Keratinocyte (primary cell): ENCODE results near the gene USH2A.

ENCODE experiments used
- CTCF ChIP-seq, 3 experiments: IDR thresholded peaks in 1 of 3; conservative IDR thresholded peaks in 1 of 3; optimal IDR thresholded peaks in 1 of 3; 2 replicates in 2 of 3; 3 replicates in 1 of 3; pipeline versions ENCODE3 to v1.5.1; 2011; ENCODE audit warnings: low read length in 3 of 3, mild to moderate bottlenecking in 3 of 3, moderate library complexity in 2 of 3, control low read depth in 1 of 3, inconsistent platforms in 1 of 3; ENCODE audit not compliant: insufficient read depth in 2 of 3; ENCODE audit errors: extremely low read depth in 1 of 3
- EZH2 ChIP-seq: IDR thresholded peaks from one replicate; pipeline ENCODE4 v1.6.1; 2012; ENCODE audit warnings: inconsistent platforms, mild to moderate bottlenecking, low read length, moderate library complexity

GRCh38 chr1:215844777-215845176 is 578.5 kb downstream of the USH2A start:
- TF ChIP-seq EZH2 (no peak), CTCF (optimal IDR thresholded peaks at IDR 0.05 in 1 of 3, IDR thresholded peaks at IDR 0.05 in 1 of 3, conservative IDR thresholded peaks at IDR 0.05 in 1 of 3; ENCODE audit: extremely low read depth in 1 of 3, insufficient read depth in 2 of 3, low read length in 3 of 3) (no peak)
